GM18867 (cell line): ENCODE measurements around the gene NUDT1.
A peak's percentile ranks its signal among the peaks of the same experiment; 100 is the strongest.

Experiments
- ATAC-seq: cut with Tn5 transposase; IDR thresholded peaks from one replicate; pipeline ENCODE4 v1.9.1; 2021; ENCODE audit warnings: mild to moderate bottlenecking, moderate library complexity; ENCODE audit not compliant: unreplicated experiment

The NUDT1 gene

GRCh38 chr7:2222516-2222915, 19.5 kb upstream of the NUDT1 start:
- ATAC-seq: no peak

GRCh38 chr7:2223321-2223720, 18.7 kb upstream of the NUDT1 start:
- no peak for ATAC-seq

- no peak for ATAC-seq
Measured at GRCh38 chr7:2224491-2224928, 17.5 kb upstream of the NUDT1 start.

- ATAC-seq: no peak
Measured at GRCh38 chr7:2224934-2225333, 17.1 kb upstream of the NUDT1 start.

GRCh38 chr7:2225336-2225735, 16.7 kb upstream of the NUDT1 start:
- ATAC-seq: no peak

- no peak for ATAC-seq
Measured at GRCh38 chr7:2225830-2226229, 16.2 kb upstream of the NUDT1 start.

GRCh38 chr7:2227699-2228098, 14.3 kb upstream of the NUDT1 start:
- no peak for ATAC-seq

GRCh38 chr7:2228921-2229320, 13.1 kb upstream of the NUDT1 start:
- ATAC-seq: no peak

- ATAC-seq: no peak
Measured at GRCh38 chr7:2229467-2229866, 12.6 kb upstream of the NUDT1 start.

GRCh38 chr7:2230226-2230625, 11.8 kb upstream of the NUDT1 start:
- ATAC-seq: no peak

- ATAC-seq: no peak
Measured at GRCh38 chr7:2230882-2231281, 11.1 kb upstream of the NUDT1 start.

- ATAC-seq: peak; percentile 33
Measured at GRCh38 chr7:2231992-2232765, 9.8 kb upstream of the NUDT1 start.

- peak; percentile 71 for ATAC-seq
Measured at GRCh38 chr7:2232766-2233520, 9.1 kb upstream of the NUDT1 start, which contains the start of gene MAD1L1. Gene MAD1L1, minus strand, starts transcription at chr7:2232945. Its CDS starts 2,812 bp downstream, at chr7:2230133.

GRCh38 chr7:2233926-2234325, 8.1 kb upstream of the NUDT1 start:
- no peak for ATAC-seq

- peak; percentile 68 for ATAC-seq
Measured at GRCh38 chr7:2237109-2237602, 4.9 kb upstream of the NUDT1 start.

- ATAC-seq: no peak
Measured at GRCh38 chr7:2239242-2239641, 2.8 kb upstream of the NUDT1 start.

GRCh38 chr7:2242541-2243429, 759 bp downstream of the NUDT1 start:
- ATAC-seq: peak; percentile 6

GRCh38 chr7:2243458-2243857, 1.4 kb downstream of the NUDT1 start:
- ATAC-seq: no peak

- no peak for ATAC-seq
Measured at GRCh38 chr7:2244404-2244995, 2.5 kb downstream of the NUDT1 start.

GRCh38 chr7:2245883-2246675, 4.1 kb downstream of the NUDT1 start:
- no peak for ATAC-seq
